Measurements from ENCODE around the gene COX7B2.
A peak's percentile ranks its signal among the peaks of the same experiment; 100 is the strongest.

The COX7B2 gene, protein sequence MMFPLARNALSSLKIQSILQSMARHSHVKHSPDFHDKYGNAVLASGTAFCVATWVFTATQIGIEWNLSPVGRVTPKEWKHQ
- 0 reads per million in 4 donors for total RNA-seq

- no peak for DNase-seq
Observed at GRCh38 chr4:46909078-46909477, at the start of gene COX7B2. TSS of gene COX7B2 (minus strand) at chr4:46909245. CDS start at chr4:46735192, 174,053 bp downstream.

DNA sequence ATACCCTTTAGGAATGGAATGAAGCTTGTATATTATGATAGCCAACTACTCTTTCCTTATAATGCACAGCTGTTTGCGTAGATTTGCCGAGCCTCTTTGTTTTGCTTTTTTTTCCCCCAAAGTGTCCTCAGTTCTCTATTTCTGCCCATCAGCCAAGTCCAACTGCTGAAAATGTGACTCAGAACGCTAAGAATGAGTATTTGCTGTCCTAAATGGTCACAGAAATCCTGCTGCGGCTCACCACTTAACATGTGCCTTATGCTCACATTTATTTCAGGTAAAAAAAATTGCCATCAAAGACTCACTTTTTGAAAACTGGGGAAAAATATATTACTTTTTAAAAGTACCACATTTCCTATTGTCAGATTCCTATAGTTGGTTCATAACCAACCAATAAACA is 47.4 kb upstream of the COX7B2 start:
- DNase-seq: no peak

- DNase-seq: no peak
Observed at GRCh38 chr4:46955601-46956000, 46.6 kb upstream of the COX7B2 start.

GRCh38 chr4:46954643-46955042 is 45.6 kb upstream of the COX7B2 start:
- DNase-seq: no peak

DNA sequence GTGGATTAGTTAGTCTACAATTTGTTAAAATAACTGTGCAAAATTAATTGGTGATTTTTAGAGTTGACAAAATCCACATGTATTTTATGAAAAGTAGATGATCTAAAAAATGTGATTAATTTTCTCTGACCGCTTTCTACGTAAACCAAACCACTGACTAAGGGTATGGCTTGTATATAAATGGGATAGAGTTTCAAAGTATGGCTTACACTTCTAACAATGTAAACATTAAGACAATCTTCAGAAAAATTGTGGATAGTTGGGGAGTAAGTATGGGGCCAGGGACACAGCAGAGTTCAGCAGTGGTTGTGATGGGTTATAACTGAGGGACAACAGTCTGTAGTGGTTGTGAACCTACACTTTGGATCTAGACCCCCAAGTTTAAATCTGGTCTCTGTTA is 44.5 kb upstream of the COX7B2 start:
- DNase-seq: no peak

- DNase-seq: no peak
Observed at GRCh38 chr4:46952451-46952850, 43.4 kb upstream of the COX7B2 start.

DNA sequence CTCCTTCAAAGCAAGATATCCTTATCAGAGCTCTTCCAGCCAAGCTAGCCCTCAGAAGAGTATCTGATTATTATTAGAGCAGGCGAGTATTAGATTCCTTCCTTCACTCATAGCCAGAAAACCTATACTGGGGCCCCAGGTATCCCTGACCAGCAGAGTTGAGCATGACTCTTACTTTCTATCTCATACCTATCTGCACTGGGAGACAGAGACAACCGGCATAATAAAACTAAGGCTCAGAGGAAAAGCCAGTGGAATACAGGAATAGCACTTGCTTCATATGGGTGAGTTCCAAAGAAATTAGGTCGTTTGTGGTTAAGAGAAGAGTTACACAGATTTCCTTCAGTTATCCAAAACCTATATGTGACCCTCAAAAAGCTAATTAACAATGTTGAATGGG is 41.8 kb upstream of the COX7B2 start:
- no peak for DNase-seq

DNA sequence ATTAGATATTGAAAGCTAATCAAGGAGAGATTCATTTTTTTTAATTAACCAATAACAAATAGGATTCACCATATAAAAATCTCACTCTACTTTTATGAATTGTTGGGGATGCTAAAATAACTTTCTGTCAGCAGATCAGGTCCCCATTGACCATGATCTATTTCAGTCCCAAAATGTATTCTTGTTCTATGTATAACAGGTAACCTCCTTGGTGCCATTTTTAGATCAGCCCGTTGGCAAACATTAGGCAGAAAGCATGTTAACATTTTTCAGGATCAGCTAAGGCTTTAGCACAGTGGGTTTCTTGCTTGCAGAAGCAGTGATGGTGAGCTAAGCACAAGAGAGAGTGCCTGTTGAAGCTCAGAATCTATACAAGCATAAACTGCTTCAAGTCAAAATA is 40.8 kb upstream of the COX7B2 start:
- no peak for DNase-seq

- DNase-seq: no peak
Observed at GRCh38 chr4:46947541-46947940, 38.5 kb upstream of the COX7B2 start.

GRCh38 chr4:46946919-46947536 is 38.0 kb upstream of the COX7B2 start:
- DNase-seq: no peak

GRCh38 chr4:46945062-46945461 is 36.0 kb upstream of the COX7B2 start:
- DNase-seq: no peak

DNA sequence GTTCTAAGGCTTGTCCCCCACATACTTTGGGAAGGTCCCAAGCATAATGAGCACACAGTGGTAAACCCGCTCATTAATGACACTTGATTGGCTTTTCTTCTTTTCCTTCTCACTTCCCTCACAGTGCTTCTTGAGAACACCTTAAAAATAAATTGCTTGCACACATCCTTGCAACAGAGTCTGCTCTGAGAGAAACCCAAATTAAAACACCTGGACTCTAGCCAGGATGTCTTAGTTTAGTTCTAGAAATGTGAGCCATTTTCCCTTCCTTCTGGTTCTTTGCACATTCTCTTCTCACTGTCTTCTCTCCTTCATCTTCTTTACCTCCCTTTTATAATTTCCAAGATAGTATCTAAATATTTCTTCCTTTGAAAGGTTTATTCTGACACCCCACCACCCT is 35.3 kb upstream of the COX7B2 start:
- no peak for DNase-seq

DNA sequence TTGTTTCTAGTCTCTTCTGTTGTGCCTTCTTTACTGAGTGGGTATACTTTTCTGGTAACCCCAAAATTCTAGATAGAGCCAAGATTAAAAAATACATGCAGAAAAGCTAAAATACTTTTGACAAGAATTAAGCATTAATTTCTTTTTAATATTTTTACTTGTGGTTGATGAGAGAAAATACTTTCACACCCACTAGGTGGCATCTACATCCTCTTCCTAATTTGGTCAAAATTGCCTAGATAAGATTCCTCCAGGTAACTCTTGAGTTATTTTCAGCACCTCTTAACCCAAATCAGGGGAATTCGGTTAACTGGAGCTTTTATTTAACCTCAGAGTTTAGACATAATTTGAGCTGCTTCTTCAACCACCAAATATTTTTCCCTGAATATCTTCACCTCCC is 28.4 kb upstream of the COX7B2 start:
- no peak for DNase-seq

DNA sequence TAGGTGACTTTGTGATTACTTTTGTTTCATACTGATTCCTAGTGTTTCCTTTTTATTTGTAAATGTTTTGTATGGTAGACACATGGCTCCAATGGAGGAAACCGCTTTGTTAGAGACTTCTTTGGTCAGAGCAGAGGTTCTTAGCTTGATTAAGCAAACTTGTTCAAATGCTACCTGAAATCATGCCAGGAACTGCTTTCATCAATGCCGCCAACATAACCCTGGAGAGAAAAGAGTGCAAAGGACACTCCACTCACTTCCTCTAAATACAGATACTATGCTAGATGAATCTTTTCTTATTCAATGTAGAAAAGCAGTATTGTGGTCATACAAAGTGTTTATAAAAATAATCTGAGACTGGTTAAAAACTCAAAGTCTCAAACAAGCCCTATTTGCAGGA is 25.7 kb upstream of the COX7B2 start:
- DNase-seq: no peak

GRCh38 chr4:46933686-46934085 is 24.6 kb upstream of the COX7B2 start:
- DNase-seq: no peak

DNA sequence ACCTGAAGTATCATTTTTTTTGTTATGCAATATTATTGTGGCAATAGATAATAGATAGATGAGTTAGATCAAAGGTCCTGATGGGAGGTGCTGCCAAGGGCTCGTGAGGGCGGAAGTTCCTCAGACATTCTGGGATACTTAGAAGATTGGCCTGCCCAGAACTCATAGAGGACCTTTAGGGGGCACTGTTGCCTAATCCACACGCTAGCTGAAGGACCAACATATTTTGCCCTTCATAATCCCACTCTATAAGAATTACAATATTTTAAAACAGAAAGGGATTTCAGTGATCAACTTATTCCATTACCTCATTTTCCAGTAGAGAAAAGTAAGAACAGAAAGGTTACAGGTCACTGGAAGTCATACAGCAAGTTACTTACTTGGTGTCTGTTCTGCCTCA is 22.9 kb upstream of the COX7B2 start:
- peak in 1 of 5 donors; percentile 17 for DNase-seq

DNA sequence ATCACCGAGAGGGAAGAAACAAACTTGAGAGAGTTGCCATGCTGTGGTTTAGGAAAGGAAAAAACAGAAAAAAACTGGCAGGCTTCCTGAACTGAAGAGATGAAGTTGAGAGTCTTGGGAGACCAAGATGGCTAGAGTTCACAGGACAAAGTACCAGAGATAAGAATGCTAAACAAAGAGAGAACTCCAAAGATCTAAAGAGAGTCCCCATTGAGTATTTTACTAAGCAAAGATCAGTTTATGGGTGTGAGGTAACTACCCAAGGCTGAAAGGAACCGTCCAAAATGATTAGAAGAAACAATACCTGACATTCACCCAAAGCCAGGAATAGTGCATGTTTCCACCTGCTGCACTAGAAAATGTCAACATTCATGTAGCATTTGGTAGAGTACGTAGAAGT is 21.8 kb upstream of the COX7B2 start:
- DNase-seq: no peak

- no peak for DNase-seq
Observed at GRCh38 chr4:46927201-46927600, 18.2 kb upstream of the COX7B2 start.

GRCh38 chr4:46924789-46925529 is 15.9 kb upstream of the COX7B2 start:
- no peak for DNase-seq

DNA sequence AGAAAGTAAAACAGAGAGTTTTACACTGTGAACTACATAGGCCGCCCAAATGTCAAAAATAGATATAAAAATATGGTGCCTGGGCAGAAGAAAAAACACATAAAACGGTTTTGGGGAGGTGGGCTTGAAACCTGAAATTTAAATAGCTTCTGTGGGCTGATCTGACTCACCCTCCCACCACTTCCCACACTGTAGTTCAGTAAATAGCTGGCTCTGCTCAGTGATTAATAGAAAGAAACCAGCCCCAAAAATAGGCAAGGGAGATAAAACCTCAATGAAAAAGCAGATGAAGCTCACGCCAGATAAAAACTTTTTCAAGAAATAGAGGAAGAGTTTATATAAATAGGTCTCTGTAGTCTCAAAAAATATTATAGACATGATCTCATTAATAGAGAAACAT is 13.2 kb upstream of the COX7B2 start:
- no peak for DNase-seq

GRCh38 chr4:46908148-46908547 is 897 bp downstream of the COX7B2 start:
- DNase-seq: no peak

- no peak for DNase-seq
Observed at GRCh38 chr4:46900082-46900481, 9.0 kb downstream of the COX7B2 start.

DNA sequence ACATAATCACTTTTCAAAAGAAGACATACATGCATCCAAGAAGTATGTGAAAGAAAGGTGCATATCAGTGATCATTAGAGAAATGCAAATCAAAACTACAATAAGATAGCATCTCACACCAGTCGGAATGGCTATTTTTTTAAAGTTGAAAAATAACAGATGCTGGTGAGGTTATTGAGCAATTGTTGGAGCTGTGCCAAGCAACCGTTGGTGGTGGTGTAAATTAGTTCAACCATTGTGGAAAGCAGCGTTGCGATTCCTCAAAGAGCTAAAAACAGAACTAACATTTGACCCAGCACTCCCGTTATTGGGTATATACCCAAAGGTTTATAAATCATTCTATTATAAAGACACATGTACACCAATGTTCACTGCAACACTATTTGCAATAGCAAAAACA is 14.2 kb downstream of the COX7B2 start:
- DNase-seq: no peak

GRCh38 chr4:46890056-46890455 is 19.0 kb downstream of the COX7B2 start:
- no peak for DNase-seq

DNA sequence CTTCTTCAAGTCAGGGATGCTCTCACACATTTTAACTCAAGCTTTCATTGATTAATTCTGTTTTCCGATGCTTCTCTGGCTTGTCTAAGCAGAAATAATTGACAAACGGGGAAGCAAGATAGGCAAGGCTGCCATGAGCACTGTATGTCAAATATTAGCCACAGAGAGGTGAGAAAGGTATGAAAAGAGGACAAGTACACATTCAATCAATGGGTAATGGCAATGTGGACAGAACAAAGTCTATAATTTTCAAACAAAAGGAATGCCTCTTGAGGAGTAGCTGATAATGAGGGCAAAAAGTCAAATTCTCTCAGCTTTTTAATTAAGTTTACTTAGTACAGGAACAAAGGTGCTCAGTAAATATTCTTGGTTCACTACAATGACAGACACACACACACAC is 19.6 kb downstream of the COX7B2 start:
- no peak for DNase-seq

Measured in T-helper 1 cell (primary cell).